ENCODE data around the gene CPPED1.
"Not testable (repeated sequence)": the region's sequence is repeated elsewhere in the genome, so short reads cannot be mapped to it uniquely, and the experiment has no call there.

Gene CPPED1

GRCh38 chr16:12799996-12800395 lies 3.7 kb downstream of the CPPED1 start:
- not testable (repeated sequence) for H3K9me3 ChIP-seq (ENCODE audit: control insufficient read depth, low read length); H3K36me3 ChIP-seq (ENCODE audit: control insufficient read depth, insufficient read depth, low read length); H3K9ac ChIP-seq (ENCODE audit: low read length); H3K4me3 ChIP-seq (ENCODE audit: low read length); H3K4me1 ChIP-seq (ENCODE audit: control insufficient read depth, insufficient read depth, low read length); H3K27me3 ChIP-seq (ENCODE audit: control insufficient read depth, insufficient read depth, low read length)

- H3K27me3 ChIP-seq (ENCODE audit: control insufficient read depth, insufficient read depth, low read length): no peaks in the 10 kb centered on the region
- H3K36me3 ChIP-seq (ENCODE audit: control insufficient read depth, insufficient read depth, low read length): no peaks in the 10 kb centered on the region
- H3K9ac ChIP-seq (ENCODE audit: low read length): no peak overlapping the region
- no peak overlapping the region for H3K4me3 ChIP-seq (ENCODE audit: low read length)
- H3K4me1 ChIP-seq (ENCODE audit: control insufficient read depth, insufficient read depth, low read length): peaks cover 10% of the 10 kb centered on the region
- no peaks in the 10 kb centered on the region for H3K9me3 ChIP-seq (ENCODE audit: control insufficient read depth, low read length)
These were observed 4.8 kb downstream of the CPPED1 start for GRCh38 chr16:12798846-12799245.

- peaks cover 8% of the 10 kb centered on the region for H3K4me1 ChIP-seq (ENCODE audit: control insufficient read depth, insufficient read depth, low read length)
- H3K4me3 ChIP-seq (ENCODE audit: low read length): no peak overlapping the region
- no peaks in the 10 kb centered on the region for H3K36me3 ChIP-seq (ENCODE audit: control insufficient read depth, insufficient read depth, low read length)
- H3K9me3 ChIP-seq (ENCODE audit: control insufficient read depth, low read length): no peaks in the 10 kb centered on the region
- H3K27me3 ChIP-seq (ENCODE audit: control insufficient read depth, insufficient read depth, low read length): no peaks in the 10 kb centered on the region
- no peak overlapping the region for H3K9ac ChIP-seq (ENCODE audit: low read length)
These were observed 5.5 kb downstream of the CPPED1 start for GRCh38 chr16:12798171-12798570.

- Histone ChIP-seq H3K9ac (ENCODE audit: low read length) (no peak overlapping the region), H3K36me3 (ENCODE audit: control insufficient read depth, insufficient read depth, low read length) (no peaks in the 10 kb centered on the region), H3K27me3 (ENCODE audit: control insufficient read depth, insufficient read depth, low read length) (no peaks in the 10 kb centered on the region), H3K4me3 (ENCODE audit: low read length) (no peak overlapping the region), H3K9me3 (ENCODE audit: control insufficient read depth, low read length) (no peaks in the 10 kb centered on the region), H3K4me1 (ENCODE audit: control insufficient read depth, insufficient read depth, low read length) (no peaks in the 10 kb centered on the region)
These were observed 7.2 kb downstream of the CPPED1 start for GRCh38 chr16:12796498-12796897.

GRCh38 chr16:12794486-12795387 lies 8.9 kb downstream of the CPPED1 start:
- Histone ChIP-seq H3K9me3 (ENCODE audit: control insufficient read depth, low read length) (no peaks in the 10 kb centered on the region), H3K4me1 (ENCODE audit: control insufficient read depth, insufficient read depth, low read length) (no peaks in the 10 kb centered on the region), H3K36me3 (ENCODE audit: control insufficient read depth, insufficient read depth, low read length) (no peaks in the 10 kb centered on the region), H3K27me3 (ENCODE audit: control insufficient read depth, insufficient read depth, low read length) (no peaks in the 10 kb centered on the region), H3K4me3 (ENCODE audit: low read length) (no peak overlapping the region), H3K9ac (ENCODE audit: low read length) (no peak overlapping the region)

GRCh38 chr16:12793865-12794240 lies 9.8 kb downstream of the CPPED1 start:
- H3K36me3 ChIP-seq (ENCODE audit: control insufficient read depth, insufficient read depth, low read length): no peaks in the 10 kb centered on the region
- H3K4me3 ChIP-seq (ENCODE audit: low read length): no peak overlapping the region
- no peaks in the 10 kb centered on the region for H3K9me3 ChIP-seq (ENCODE audit: control insufficient read depth, low read length)
- H3K9ac ChIP-seq (ENCODE audit: low read length): no peak overlapping the region
- H3K4me1 ChIP-seq (ENCODE audit: control insufficient read depth, insufficient read depth, low read length): no peaks in the 10 kb centered on the region
- no peaks in the 10 kb centered on the region for H3K27me3 ChIP-seq (ENCODE audit: control insufficient read depth, insufficient read depth, low read length)

- no peak overlapping the region for H3K9ac ChIP-seq (ENCODE audit: low read length)
- H3K4me1 ChIP-seq (ENCODE audit: control insufficient read depth, insufficient read depth, low read length): no peaks in the 10 kb centered on the region
- no peak overlapping the region for H3K4me3 ChIP-seq (ENCODE audit: low read length)
- no peaks in the 10 kb centered on the region for H3K36me3 ChIP-seq (ENCODE audit: control insufficient read depth, insufficient read depth, low read length)
- H3K27me3 ChIP-seq (ENCODE audit: control insufficient read depth, insufficient read depth, low read length): no peaks in the 10 kb centered on the region
- no peaks in the 10 kb centered on the region for H3K9me3 ChIP-seq (ENCODE audit: control insufficient read depth, low read length)
These were observed 10.4 kb downstream of the CPPED1 start for GRCh38 chr16:12793120-12793864.

GRCh38 chr16:12792528-12792927 lies 11.2 kb downstream of the CPPED1 start:
- H3K27me3 ChIP-seq (ENCODE audit: control insufficient read depth, insufficient read depth, low read length); H3K4me1 ChIP-seq (ENCODE audit: control insufficient read depth, insufficient read depth, low read length); H3K4me3 ChIP-seq (ENCODE audit: low read length); H3K9ac ChIP-seq (ENCODE audit: low read length); H3K9me3 ChIP-seq (ENCODE audit: control insufficient read depth, low read length); H3K36me3 ChIP-seq (ENCODE audit: control insufficient read depth, insufficient read depth, low read length): not testable (repeated sequence)

GRCh38 chr16:12791340-12791739 lies 12.3 kb downstream of the CPPED1 start:
- Histone ChIP-seq H3K4me1 (ENCODE audit: control insufficient read depth, insufficient read depth, low read length) (no peaks in the 10 kb centered on the region), H3K9ac (ENCODE audit: low read length) (no peak overlapping the region), H3K4me3 (ENCODE audit: low read length) (no peak overlapping the region), H3K9me3 (ENCODE audit: control insufficient read depth, low read length) (no peaks in the 10 kb centered on the region), H3K36me3 (ENCODE audit: control insufficient read depth, insufficient read depth, low read length) (no peaks in the 10 kb centered on the region), H3K27me3 (ENCODE audit: control insufficient read depth, insufficient read depth, low read length) (no peaks in the 10 kb centered on the region)

GRCh38 chr16:12788758-12789157 lies 14.9 kb downstream of the CPPED1 start:
- H3K36me3 ChIP-seq (ENCODE audit: control insufficient read depth, insufficient read depth, low read length): no peaks in the 10 kb centered on the region
- no peaks in the 10 kb centered on the region for H3K9me3 ChIP-seq (ENCODE audit: control insufficient read depth, low read length)
- no peak overlapping the region for H3K9ac ChIP-seq (ENCODE audit: low read length)
- no peak overlapping the region for H3K4me3 ChIP-seq (ENCODE audit: low read length)
- H3K4me1 ChIP-seq (ENCODE audit: control insufficient read depth, insufficient read depth, low read length): no peaks in the 10 kb centered on the region
- H3K27me3 ChIP-seq (ENCODE audit: control insufficient read depth, insufficient read depth, low read length): no peaks in the 10 kb centered on the region

GRCh38 chr16:12786081-12786480 lies 17.6 kb downstream of the CPPED1 start:
- Histone ChIP-seq H3K4me3 (ENCODE audit: low read length) (no peak overlapping the region), H3K9me3 (ENCODE audit: control insufficient read depth, low read length) (no peaks in the 10 kb centered on the region), H3K9ac (ENCODE audit: low read length) (no peak overlapping the region), H3K27me3 (ENCODE audit: control insufficient read depth, insufficient read depth, low read length) (no peaks in the 10 kb centered on the region), H3K4me1 (ENCODE audit: control insufficient read depth, insufficient read depth, low read length) (no peaks in the 10 kb centered on the region), H3K36me3 (ENCODE audit: control insufficient read depth, insufficient read depth, low read length) (no peaks in the 10 kb centered on the region)

GRCh38 chr16:12784076-12784475 lies 19.6 kb downstream of the CPPED1 start:
- Histone ChIP-seq H3K4me1 (ENCODE audit: control insufficient read depth, insufficient read depth, low read length) (no peaks in the 10 kb centered on the region), H3K27me3 (ENCODE audit: control insufficient read depth, insufficient read depth, low read length) (no peaks in the 10 kb centered on the region), H3K4me3 (ENCODE audit: low read length) (no peak overlapping the region), H3K36me3 (ENCODE audit: control insufficient read depth, insufficient read depth, low read length) (peaks cover 4% of the 10 kb centered on the region), H3K9me3 (ENCODE audit: control insufficient read depth, low read length) (no peaks in the 10 kb centered on the region), H3K9ac (ENCODE audit: low read length) (no peak overlapping the region)
